GM18511 (cell line): ENCODE measurements around the gene NCOR1.
"Not testable (repeated sequence)": the region's sequence is repeated elsewhere in the genome, so short reads cannot be mapped to it uniquely, and the experiment has no call there.

ENCODE experiments used
- ATAC-seq: cut with Tn5 transposase; IDR thresholded peaks from one replicate; pipeline ENCODE4 v1.9.1; 2021; ENCODE audit warnings: mild to moderate bottlenecking, moderate library complexity; ENCODE audit not compliant: unreplicated experiment

Gene NCOR1

GRCh38 chr17:16101440-16101839 lies 113.9 kb downstream of the NCOR1 start:
- no peak for ATAC-seq

GRCh38 chr17:16100737-16101400 lies 114.5 kb downstream of the NCOR1 start:
- no peak for ATAC-seq

GRCh38 chr17:16091773-16092172 lies 123.6 kb downstream of the NCOR1 start:
- no peak for ATAC-seq

- no peak for ATAC-seq
Observed at GRCh38 chr17:16086957-16087356, 128.4 kb downstream of the NCOR1 start.

- ATAC-seq = no peak
Observed at GRCh38 chr17:16085066-16085699, 130.2 kb downstream of the NCOR1 start.

GRCh38 chr17:16083223-16083622 lies 132.1 kb downstream of the NCOR1 start:
- ATAC-seq = no peak

- no peak for ATAC-seq
Observed at GRCh38 chr17:16081507-16082087, 133.7 kb downstream of the NCOR1 start.

- no peak for ATAC-seq
Observed at GRCh38 chr17:16080366-16080765, 135.0 kb downstream of the NCOR1 start.

GRCh38 chr17:16075949-16076348 lies 139.4 kb downstream of the NCOR1 start:
- no peak for ATAC-seq

- no peak for ATAC-seq
Observed at GRCh38 chr17:16074423-16074822, 140.9 kb downstream of the NCOR1 start.

GRCh38 chr17:16073845-16074244 lies 141.5 kb downstream of the NCOR1 start:
- no peak for ATAC-seq

GRCh38 chr17:16072031-16072430 lies 143.3 kb downstream of the NCOR1 start:
- ATAC-seq = no peak

GRCh38 chr17:16068323-16068722 lies 147.0 kb downstream of the NCOR1 start:
- no peak for ATAC-seq

GRCh38 chr17:16066125-16066524 lies 149.2 kb downstream of the NCOR1 start:
- no peak for ATAC-seq

GRCh38 chr17:16061631-16062030 lies 153.7 kb downstream of the NCOR1 start:
- no peak for ATAC-seq

GRCh38 chr17:16055139-16055538 lies 160.2 kb downstream of the NCOR1 start:
- not testable (repeated sequence) for ATAC-seq

- ATAC-seq = no peak
Observed at GRCh38 chr17:16052486-16052885, 162.8 kb downstream of the NCOR1 start.

- no peak for ATAC-seq
Observed at GRCh38 chr17:16050844-16051243, 164.5 kb downstream of the NCOR1 start.

- no peak for ATAC-seq
Observed at GRCh38 chr17:16048811-16049449, 166.4 kb downstream of the NCOR1 start.

GRCh38 chr17:16046966-16047365 lies 168.4 kb downstream of the NCOR1 start:
- no peak for ATAC-seq

GRCh38 chr17:16044487-16044886 lies 170.8 kb downstream of the NCOR1 start:
- ATAC-seq = no peak

GRCh38 chr17:16040710-16041251 lies 174.6 kb downstream of the NCOR1 start:
- ATAC-seq = no peak
